KBM-7 (cell line): Measurements from ENCODE around the gene CDKAL1.
A peak's percentile ranks its signal among the peaks of the same experiment; 100 is the strongest.
"Not testable (repeated sequence)": the region's sequence is repeated elsewhere in the genome, so short reads cannot be mapped to it uniquely, and the experiment has no call there.

Source experiments
- DNase-seq: peaks from one replicate; pipeline ENCODE4 v3.0.0-alpha.2; 2015
- in situ Hi-C: fragments of 300-500 bp; cut with MboI; formaldehyde crosslinking; loops from 2 replicates; pipeline ENCODE4 v1.14.3; 2020; ENCODE audit warnings: low sequenced_read_pairs, low pct_unique_long_range_greater_than_20kb, mixed read lengths

Gene CDKAL1

DNA sequence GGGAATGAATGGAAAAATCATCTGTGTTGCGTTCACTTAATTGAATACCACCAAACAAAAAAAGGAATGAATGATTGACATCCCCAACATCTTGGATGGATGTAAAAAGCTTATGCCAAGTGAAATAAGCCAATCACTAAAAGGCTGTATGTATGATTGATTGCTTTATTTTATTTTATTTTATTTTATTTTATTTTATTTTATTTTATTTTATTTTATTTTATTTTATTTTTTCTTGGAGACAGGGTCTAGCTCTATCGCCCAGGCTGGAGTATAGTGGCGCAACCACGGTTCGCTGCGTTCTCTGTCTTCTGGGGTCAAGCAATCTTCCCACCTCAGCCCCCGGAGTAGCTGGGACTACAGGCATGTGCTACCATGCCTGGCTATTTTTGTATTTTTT is 263.3 kb downstream of the CDKAL1 start:
- no peak for DNase-seq
- in situ Hi-C loops: no loop called here

GRCh38 chr6:20800229-20800628 is 266.0 kb downstream of the CDKAL1 start:
- DNase-seq: no peak
- in situ Hi-C loops: no loop called here

GRCh38 chr6:20800653-20801052 is 266.4 kb downstream of the CDKAL1 start:
- DNase-seq: no peak
- in situ Hi-C loops: no loop called here

DNA sequence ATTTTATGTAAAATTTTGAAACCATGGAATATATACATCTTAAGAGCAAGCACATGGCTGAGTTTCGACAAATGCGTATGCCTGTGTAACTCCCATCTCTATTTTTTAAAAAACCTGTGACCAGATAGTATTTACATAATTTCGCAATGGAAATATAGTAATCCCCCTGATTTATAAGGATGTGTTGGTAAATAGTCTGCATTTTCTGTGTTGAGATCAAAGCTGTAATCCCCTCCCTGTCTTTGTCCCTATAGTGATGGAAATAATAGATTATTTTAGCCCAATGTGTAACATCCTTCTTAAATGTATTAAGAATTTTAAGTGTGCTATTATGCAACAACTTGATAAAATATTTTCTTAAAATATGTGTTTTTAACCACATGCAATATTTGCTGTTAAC is 267.3 kb downstream of the CDKAL1 start:
- in situ Hi-C loops: no loop called here
- DNase-seq: no peak

DNA sequence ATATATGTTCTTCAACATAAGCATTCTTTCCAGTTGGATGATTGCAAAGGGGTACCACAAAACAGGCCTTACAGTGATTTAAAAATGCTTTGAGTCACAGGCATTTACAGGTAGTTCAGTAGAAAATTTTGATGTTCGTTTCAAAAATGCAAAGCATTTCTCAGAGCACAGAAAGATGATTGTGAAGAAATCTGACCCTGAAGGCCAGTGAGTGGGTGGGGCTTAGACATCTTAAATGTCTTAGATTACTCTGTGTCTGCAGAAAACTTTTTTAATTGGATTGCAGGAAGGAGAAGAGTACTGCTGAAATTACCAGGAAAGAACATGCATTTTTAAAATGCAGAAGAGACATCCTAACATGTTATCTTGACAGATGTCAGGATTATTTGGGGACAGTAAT is 268.3 kb downstream of the CDKAL1 start:
- in situ Hi-C loops: no loop called here
- DNase-seq: no peak

- no peak for DNase-seq
- in situ Hi-C loops: no loop called here
Measured at GRCh38 chr6:20805021-20805420, 270.8 kb downstream of the CDKAL1 start.

DNA sequence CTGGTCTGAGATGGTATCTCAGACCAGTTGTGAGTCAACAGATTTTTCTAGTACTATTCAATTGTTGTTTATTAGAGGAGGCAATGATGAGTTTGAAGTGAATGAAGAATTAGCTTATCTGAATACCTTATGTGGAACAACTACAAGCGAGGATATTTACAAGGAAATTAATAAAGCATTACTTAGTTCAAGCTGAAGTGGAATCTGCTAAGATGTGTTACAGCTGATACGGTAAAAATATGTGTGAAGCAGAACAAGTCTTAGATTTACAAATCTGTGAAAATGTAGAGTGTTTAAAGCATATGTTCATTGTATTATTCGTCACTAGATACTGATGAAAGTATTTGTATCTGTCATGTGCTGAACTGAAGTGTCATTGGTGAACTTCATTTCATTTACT is 272.4 kb downstream of the CDKAL1 start:
- no peak for DNase-seq

GRCh38 chr6:20808439-20808838 is 274.2 kb downstream of the CDKAL1 start:
- in situ Hi-C loops: no loop called here

More for the DNA sequence above, 272.4 kb downstream of the CDKAL1 start:
- in situ Hi-C loops: no loop called here

GRCh38 chr6:20808924-20809323 is 274.7 kb downstream of the CDKAL1 start:
- DNase-seq: no peak
- in situ Hi-C loops: no loop called here

More at GRCh38 chr6:20808439-20808838, 274.2 kb downstream of the CDKAL1 start:
- DNase-seq: no peak

DNA sequence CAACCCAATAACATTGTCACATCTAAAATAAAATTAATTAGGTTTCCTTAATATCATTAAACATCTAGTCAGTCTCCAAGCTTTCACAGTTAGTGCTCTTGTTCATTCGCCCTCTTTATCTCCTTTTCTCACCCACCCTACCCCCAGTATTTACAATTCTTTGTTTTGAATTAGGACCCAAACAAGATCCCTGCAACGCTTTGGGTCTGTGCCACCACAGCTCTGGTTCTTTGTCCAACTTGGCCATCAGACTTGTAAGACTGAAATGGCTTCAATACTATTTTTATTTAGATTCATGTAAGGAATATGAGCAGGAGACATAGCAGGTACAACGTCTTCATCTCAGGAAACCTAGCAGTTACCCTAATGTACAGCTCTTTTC is 276.5 kb downstream of the CDKAL1 start:
- no peak for DNase-seq
- in situ Hi-C loops: no loop called here

- DNase-seq: peak; percentile 12
- in situ Hi-C loops: no loop called here
Measured at GRCh38 chr6:20811109-20811761, 277.0 kb downstream of the CDKAL1 start.

- in situ Hi-C loops: no loop called here
- no peak for DNase-seq
Measured at GRCh38 chr6:20812776-20813175, 278.5 kb downstream of the CDKAL1 start.

DNA sequence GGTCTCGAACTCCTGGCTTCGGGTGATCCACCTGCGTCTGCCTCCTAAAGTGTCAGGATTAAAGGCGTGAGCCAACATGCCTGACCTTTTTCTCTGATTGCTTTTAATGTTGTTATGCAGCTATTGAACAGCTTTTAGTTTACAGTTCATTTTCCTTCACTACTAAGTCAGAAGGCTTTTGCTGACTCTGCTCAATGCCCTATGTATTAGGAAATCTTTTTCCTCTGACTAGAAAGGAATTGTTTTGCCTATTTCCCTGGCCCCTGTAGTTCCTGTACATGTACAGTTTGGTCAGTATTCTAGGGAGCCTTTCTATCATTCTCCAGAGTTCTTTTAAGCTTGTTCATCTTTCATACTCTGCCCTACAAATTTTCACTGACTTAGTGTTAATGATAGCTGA is 280.2 kb downstream of the CDKAL1 start:
- no peak for DNase-seq
- in situ Hi-C loops: no loop called here

GRCh38 chr6:20816126-20816525 is 281.9 kb downstream of the CDKAL1 start:
- in situ Hi-C loops: no loop called here
- no peak for DNase-seq

GRCh38 chr6:20817806-20818320 is 283.6 kb downstream of the CDKAL1 start:
- DNase-seq: no peak

GRCh38 chr6:20819774-20820400 is 285.6 kb downstream of the CDKAL1 start:
- in situ Hi-C loops: no loop called here
- DNase-seq: no peak

More at GRCh38 chr6:20817806-20818320, 283.6 kb downstream of the CDKAL1 start:
- in situ Hi-C loops: no loop called here

DNA sequence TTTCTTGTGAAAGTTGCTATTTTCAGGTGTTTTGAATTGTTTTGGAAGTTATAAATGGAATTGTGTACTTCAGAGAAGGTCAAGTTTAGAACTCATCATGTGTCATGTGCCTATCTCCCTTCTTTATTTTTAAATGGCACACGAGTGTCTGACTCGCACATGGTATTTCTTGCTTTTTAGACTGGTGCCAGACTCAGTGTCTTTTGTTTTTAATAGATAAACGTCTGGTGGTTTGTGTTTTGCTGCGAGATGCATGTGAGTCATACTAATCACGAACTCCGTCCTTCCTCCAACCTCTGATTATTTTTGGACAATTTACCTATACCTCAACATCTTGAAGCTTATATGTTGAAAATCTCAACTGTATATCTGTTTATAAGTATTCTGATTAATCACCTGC is 292.1 kb downstream of the CDKAL1 start:
- in situ Hi-C loops: no loop called here
- no peak for DNase-seq

DNA sequence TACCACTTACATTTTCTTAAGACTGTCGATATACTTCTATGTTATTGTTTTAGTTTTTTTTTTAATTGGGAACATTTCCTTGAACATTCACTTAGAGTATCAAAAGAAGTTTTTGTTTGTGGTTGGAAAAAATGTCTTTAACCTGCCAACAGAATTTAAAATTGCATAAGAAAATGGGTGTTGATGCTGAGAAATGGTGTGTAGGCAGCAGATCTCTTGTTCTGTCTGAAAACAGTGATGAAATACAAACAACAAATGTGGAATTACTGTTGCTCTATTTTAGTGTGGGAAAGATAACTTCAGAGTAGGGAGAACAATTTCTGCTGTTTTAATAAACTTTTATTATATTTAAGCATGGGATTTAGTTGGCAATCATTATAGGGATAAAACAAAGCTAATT is 293.5 kb downstream of the CDKAL1 start:
- in situ Hi-C loops: no loop called here

DNA sequence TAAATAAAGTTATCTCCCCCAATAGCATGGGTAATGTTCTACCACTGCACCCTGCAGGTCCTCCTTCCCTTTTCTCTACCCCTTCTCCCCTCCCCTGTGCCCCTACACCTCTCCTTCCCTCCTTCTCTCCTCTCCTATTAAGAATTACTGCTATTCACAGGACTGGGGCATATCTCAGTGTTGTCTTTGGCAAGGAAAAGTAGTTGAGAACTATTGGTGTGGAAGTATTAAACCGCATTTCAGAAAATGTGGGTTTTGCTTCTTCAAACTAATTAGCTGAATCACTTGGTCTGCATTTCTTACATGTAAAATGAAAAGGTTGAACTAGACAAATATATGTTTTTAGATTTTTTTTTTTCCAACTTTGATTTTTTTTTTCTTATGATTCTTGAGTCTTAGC is 296.3 kb downstream of the CDKAL1 start:
- in situ Hi-C loops: no loop called here
- DNase-seq: no peak

More for the DNA sequence above, 293.5 kb downstream of the CDKAL1 start:
- DNase-seq: no peak

- in situ Hi-C loops, DNase-seq: not testable (repeated sequence)
Measured at GRCh38 chr6:20831251-20831650, 297.0 kb downstream of the CDKAL1 start.
